Measurements from ENCODE around the gene ESAM.

DNA sequence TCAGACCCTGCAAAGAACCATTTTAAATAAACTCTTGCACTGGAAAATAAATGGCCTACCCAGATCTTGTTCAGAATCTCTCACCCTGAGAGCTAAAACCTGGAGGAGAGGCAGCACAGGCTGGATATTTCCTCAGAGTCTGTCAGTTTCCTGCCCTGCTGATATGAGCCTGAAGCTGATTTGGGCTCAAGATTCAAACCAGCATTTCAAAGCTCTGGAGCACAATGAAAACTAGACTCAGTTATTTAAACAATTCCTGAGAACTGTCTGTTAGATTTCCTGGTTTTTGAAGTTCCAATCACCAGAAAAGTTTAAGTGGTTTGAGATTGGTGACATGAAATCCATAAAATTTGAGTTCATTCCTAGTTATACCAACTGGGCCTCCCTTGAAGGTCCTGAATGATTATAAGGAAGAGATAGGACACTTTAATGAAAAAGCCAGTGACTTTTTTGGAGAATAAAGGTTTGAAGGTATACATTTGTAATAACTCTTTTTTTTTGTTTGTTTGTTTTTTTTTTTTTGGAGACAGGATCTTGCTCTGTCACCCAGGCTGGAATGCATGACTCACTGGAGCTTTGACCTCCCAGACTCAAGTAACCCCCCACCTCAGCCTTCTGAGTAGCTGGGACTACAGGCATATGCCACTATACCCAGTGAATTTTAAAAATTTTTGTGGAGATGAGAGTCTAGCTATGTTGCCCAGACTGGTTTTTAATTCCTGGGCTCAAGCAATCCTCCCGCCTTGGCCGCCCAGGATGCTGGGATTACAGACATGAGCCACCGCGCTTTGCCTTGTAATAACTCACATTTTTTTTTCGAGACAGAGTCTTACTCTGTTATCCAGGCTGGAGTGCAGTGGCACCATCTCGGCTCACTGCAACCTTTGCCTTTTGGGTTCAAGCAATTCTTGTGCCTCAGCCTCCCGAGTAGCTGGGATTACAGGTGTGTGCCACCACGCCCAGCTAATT, 8.0 kb upstream of the ESAM start:
- TF ChIP-seq POLR2A (IDR thresholded peaks at IDR 0.05) = no peak
- TF ChIP-seq, protein P1, sequence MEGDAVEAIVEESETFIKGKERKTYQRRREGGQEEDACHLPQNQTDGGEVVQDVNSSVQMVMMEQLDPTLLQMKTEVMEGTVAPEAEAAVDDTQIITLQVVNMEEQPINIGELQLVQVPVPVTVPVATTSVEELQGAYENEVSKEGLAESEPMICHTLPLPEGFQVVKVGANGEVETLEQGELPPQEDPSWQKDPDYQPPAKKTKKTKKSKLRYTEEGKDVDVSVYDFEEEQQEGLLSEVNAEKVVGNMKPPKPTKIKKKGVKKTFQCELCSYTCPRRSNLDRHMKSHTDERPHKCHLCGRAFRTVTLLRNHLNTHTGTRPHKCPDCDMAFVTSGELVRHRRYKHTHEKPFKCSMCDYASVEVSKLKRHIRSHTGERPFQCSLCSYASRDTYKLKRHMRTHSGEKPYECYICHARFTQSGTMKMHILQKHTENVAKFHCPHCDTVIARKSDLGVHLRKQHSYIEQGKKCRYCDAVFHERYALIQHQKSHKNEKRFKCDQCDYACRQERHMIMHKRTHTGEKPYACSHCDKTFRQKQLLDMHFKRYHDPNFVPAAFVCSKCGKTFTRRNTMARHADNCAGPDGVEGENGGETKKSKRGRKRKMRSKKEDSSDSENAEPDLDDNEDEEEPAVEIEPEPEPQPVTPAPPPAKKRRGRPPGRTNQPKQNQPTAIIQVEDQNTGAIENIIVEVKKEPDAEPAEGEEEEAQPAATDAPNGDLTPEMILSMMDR (IDR thresholded peaks at IDR 0.05) = no peak

All from tibial nerve (tissue), 3 donors.